SU-DHL-6 (cell line): ENCODE results near the gene CDSN.
A peak's percentile ranks its signal among the peaks of the same experiment; 100 is the strongest.

Experiments
- EZH2phosphoT487 ChIP-seq: fragments of 200-600 bp; sonication (generic), shearing (Covaris generic); conservative IDR thresholded peaks from 2 replicates; pipeline ENCODE4 v1.6.1; 2018; ENCODE audit warnings: mild to moderate bottlenecking, antibody characterized with exemption, low read length, moderate library complexity, mixed read lengths
- TF ChIP-seq, protein P1 (sequence below): fragments of 200-600 bp; sonication (generic); IDR thresholded peaks from one replicate; pipeline ENCODE4 v1.5.1; 2017; ENCODE audit warnings: antibody characterized with exemption, mild to moderate bottlenecking, low read length, moderate library complexity; ENCODE audit not compliant: insufficient read depth, poor library complexity, severe bottlenecking

- TF ChIP-seq, protein P1, sequence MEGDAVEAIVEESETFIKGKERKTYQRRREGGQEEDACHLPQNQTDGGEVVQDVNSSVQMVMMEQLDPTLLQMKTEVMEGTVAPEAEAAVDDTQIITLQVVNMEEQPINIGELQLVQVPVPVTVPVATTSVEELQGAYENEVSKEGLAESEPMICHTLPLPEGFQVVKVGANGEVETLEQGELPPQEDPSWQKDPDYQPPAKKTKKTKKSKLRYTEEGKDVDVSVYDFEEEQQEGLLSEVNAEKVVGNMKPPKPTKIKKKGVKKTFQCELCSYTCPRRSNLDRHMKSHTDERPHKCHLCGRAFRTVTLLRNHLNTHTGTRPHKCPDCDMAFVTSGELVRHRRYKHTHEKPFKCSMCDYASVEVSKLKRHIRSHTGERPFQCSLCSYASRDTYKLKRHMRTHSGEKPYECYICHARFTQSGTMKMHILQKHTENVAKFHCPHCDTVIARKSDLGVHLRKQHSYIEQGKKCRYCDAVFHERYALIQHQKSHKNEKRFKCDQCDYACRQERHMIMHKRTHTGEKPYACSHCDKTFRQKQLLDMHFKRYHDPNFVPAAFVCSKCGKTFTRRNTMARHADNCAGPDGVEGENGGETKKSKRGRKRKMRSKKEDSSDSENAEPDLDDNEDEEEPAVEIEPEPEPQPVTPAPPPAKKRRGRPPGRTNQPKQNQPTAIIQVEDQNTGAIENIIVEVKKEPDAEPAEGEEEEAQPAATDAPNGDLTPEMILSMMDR: peak; percentile 95
- TF ChIP-seq EZH2phosphoT487: no peak
Measured at GRCh38 chr6:31128093-31128676, 7.9 kb upstream of the CDSN start.
